ENCODE data around the gene PA2G4. TPM values are rescaled to one million over a fixed set of nuclear protein-coding genes. Genes with fewer than 3 reads are reported as not detected.

Gene PA2G4
- polyA plus RNA-seq, 4 donors, result 63.7 to 156 (median 93.2) TPM

DNA sequence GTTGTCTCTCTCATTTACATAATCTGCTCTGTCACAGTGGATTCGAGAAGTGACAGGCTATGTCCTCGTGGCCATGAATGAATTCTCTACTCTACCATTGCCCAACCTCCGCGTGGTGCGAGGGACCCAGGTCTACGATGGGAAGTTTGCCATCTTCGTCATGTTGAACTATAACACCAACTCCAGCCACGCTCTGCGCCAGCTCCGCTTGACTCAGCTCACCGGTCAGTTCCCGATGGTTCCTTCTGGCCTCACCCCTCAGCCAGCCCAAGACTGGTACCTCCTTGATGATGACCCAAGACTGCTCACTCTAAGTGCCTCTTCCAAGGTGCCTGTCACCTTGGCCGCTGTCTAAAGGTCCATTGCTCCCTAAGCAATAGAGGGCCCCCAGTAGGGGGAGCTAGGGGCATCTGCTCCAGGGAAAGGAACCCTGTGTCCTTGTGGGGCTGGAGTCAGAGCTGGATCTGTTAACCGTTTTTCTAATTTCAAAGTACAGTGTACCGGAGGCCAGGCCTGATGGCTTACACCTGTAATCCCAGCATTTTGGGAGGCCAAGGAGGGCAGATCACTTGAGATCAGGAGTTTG is 19.3 kb upstream of the PA2G4 start:
- Histone ChIP-seq H3K4me1 (ENCODE audit: control insufficient read depth in 3 of 3, insufficient read depth in 2 of 3, low read depth in 1 of 3, low read length in 2 of 3) (peaks cover 0 to 37% (median 2%) of the 10 kb centered on the region in 3 donors), H3K9me3 (ENCODE audit: control insufficient read depth in 2 of 2, insufficient read depth in 1 of 2, low read depth in 1 of 2, low read length in 1 of 2) (no peaks in the 10 kb centered on the region), H3K27ac (ENCODE audit: low read depth in 1 of 3, low read length in 2 of 3) (peak overlapping the region in 1 of 3 donors; percentile 8), H3K4me3 (ENCODE audit: low read depth in 1 of 3, low read length in 3 of 3) (no peak overlapping the region), H3K36me3 (ENCODE audit: control insufficient read depth in 3 of 3, insufficient read depth in 2 of 3, low read depth in 1 of 3, low read length in 3 of 3) (peaks cover 0 to 81% (median 19%) of the 10 kb centered on the region in 3 donors), H3K27me3 (ENCODE audit: control insufficient read depth in 3 of 3, insufficient read depth in 3 of 3, low read length in 3 of 3) (peaks cover 0 to 5% (median 0%) of the 10 kb centered on the region in 3 donors)
- peak; percentile 59 to 75 for DNase-seq
- 81 to 86% (median 82%) methylated on average over 15 of the region's 15 CpGs for WGBS, 3 donors
- no peak for FAIRE-seq

DNA sequence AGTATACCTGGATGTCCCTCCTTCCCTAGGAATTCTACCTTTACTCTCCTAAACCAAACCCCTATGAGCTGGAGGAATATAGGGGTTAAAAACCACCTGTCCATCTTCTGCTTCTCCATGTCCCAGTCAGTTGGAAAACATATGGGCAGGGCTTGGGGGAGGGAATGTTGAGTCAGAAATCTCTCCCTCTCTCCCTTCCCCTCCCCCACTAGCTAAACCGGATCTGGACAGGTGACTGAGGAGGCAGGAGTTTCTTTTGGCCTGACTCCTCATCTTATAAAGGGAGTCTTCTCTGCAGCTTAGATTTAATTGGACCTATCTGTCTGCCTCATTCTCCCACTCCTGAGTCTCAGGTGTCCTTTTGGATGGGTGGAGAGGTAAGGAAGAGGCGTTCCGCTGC is 18.3 kb upstream of the PA2G4 start:
- no peaks in the 10 kb centered on the region for H3K9me3 ChIP-seq (ENCODE audit: control insufficient read depth in 2 of 2, insufficient read depth in 1 of 2, low read depth in 1 of 2, low read length in 1 of 2)
- WGBS, 3 donors, result 61 to 77% (median 70%) methylated on average over 3 of the region's 3 CpGs
- H3K4me3 ChIP-seq (ENCODE audit: low read depth in 1 of 3, low read length in 3 of 3), result no peak overlapping the region
- no peaks in the 10 kb centered on the region for H3K27me3 ChIP-seq (ENCODE audit: control insufficient read depth in 3 of 3, insufficient read depth in 3 of 3, low read length in 3 of 3)
- H3K36me3 ChIP-seq (ENCODE audit: control insufficient read depth in 3 of 3, insufficient read depth in 2 of 3, low read depth in 1 of 3, low read length in 3 of 3), result peaks cover 0 to 86% (median 19%) of the 10 kb centered on the region in 3 donors
- H3K27ac ChIP-seq (ENCODE audit: low read depth in 1 of 3, low read length in 2 of 3), result no peak overlapping the region
- peaks cover 0 to 35% (median 0%) of the 10 kb centered on the region in 3 donors for H3K4me1 ChIP-seq (ENCODE audit: control insufficient read depth in 3 of 3, insufficient read depth in 2 of 3, low read depth in 1 of 3, low read length in 2 of 3)
- FAIRE-seq (no peak), DNase-seq (peak in 1 of 2 donors; percentile 52)

DNA sequence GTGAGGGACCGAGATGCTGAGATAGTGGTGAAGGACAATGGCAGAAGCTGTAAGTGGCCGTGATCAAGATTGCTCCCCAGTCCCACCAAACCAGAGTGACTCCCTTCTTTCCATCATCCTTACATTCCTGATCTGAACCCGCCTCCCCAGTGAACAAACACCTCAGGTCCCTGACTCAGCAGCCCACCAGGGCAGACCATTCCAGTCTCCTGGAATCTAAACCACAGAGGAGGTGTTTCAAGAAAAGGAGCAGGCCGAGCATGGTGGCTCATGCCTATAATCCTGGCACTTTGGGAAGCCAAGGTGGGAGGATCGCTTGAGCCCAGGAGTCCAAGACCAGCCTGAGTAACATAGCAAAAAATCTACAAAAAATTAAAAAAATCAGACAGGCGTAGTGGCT is 17.8 kb upstream of the PA2G4 start:
- peaks cover 0 to 33% (median 0%) of the 10 kb centered on the region in 3 donors for H3K4me1 ChIP-seq (ENCODE audit: control insufficient read depth in 3 of 3, insufficient read depth in 2 of 3, low read depth in 1 of 3, low read length in 2 of 3)
- H3K4me3 ChIP-seq (ENCODE audit: low read depth in 1 of 3, low read length in 3 of 3), result no peak overlapping the region
- DNase-seq (no peak), FAIRE-seq (no peak)
- H3K36me3 ChIP-seq (ENCODE audit: control insufficient read depth in 3 of 3, insufficient read depth in 2 of 3, low read depth in 1 of 3, low read length in 3 of 3), result peaks cover 0 to 85% (median 19%) of the 10 kb centered on the region in 3 donors
- no peaks in the 10 kb centered on the region for H3K9me3 ChIP-seq (ENCODE audit: control insufficient read depth in 2 of 2, insufficient read depth in 1 of 2, low read depth in 1 of 2, low read length in 1 of 2)
- H3K27ac ChIP-seq (ENCODE audit: low read depth in 1 of 3, low read length in 2 of 3), result no peak overlapping the region
- WGBS, 3 donors, result 80 to 84% (median 84%) methylated on average over 6 of the region's 6 CpGs
- H3K27me3 ChIP-seq (ENCODE audit: control insufficient read depth in 3 of 3, insufficient read depth in 3 of 3, low read length in 3 of 3), result no peaks in the 10 kb centered on the region

DNA sequence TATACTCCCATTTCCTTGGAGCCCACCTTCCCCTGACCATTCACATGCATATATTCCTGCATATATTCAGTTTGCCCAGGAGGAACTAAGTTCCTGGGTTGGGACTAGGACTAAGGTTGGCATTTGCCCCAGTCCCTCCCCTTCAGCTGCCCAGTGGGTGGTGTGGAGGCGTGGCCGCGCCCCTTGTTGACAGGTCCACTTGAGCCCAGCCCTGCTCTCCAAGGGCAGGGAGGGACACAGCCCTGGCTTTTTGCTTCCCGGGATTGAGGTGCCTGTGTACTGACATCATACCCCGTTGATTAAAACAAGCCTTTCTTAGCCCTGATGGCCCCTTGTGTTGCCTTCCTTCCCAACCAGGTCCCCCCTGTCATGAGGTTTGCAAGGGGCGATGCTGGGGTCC is 17.1 kb upstream of the PA2G4 start:
- no peaks in the 10 kb centered on the region for H3K27me3 ChIP-seq (ENCODE audit: control insufficient read depth in 3 of 3, insufficient read depth in 3 of 3, low read length in 3 of 3)
- peak in 1 of 2 donors; percentile 79 for DNase-seq
- peaks cover 0 to 31% (median 0%) of the 10 kb centered on the region in 3 donors for H3K4me1 ChIP-seq (ENCODE audit: control insufficient read depth in 3 of 3, insufficient read depth in 2 of 3, low read depth in 1 of 3, low read length in 2 of 3)
- WGBS, 3 donors, result 45 to 74% (median 59%) methylated on average over 6 of the region's 6 CpGs
- H3K9me3 ChIP-seq (ENCODE audit: control insufficient read depth in 2 of 2, insufficient read depth in 1 of 2, low read depth in 1 of 2, low read length in 1 of 2), result no peaks in the 10 kb centered on the region
- H3K27ac ChIP-seq (ENCODE audit: low read depth in 1 of 3, low read length in 2 of 3), result peak overlapping the region in 2 of 3 donors; percentile 28 to 50
- peaks cover 0 to 88% (median 20%) of the 10 kb centered on the region in 3 donors for H3K36me3 ChIP-seq (ENCODE audit: control insufficient read depth in 3 of 3, insufficient read depth in 2 of 3, low read depth in 1 of 3, low read length in 3 of 3)
- FAIRE-seq, result no peak
- no peak overlapping the region for H3K4me3 ChIP-seq (ENCODE audit: low read depth in 1 of 3, low read length in 3 of 3)

GRCh38 chr12:56097738-56098137 is 6.6 kb upstream of the PA2G4 start:
- DNase-seq, result no peak
- Histone ChIP-seq H3K4me3 (ENCODE audit: low read depth in 1 of 3, low read length in 3 of 3) (no peak overlapping the region), H3K36me3 (ENCODE audit: control insufficient read depth in 3 of 3, insufficient read depth in 2 of 3, low read depth in 1 of 3, low read length in 3 of 3) (peaks cover 6 to 87% (median 41%) of the 10 kb centered on the region in 3 donors), H3K4me1 (ENCODE audit: control insufficient read depth in 3 of 3, insufficient read depth in 2 of 3, low read depth in 1 of 3, low read length in 2 of 3) (peaks cover 0 to 2% (median 0%) of the 10 kb centered on the region in 3 donors), H3K9me3 (ENCODE audit: control insufficient read depth in 2 of 2, insufficient read depth in 1 of 2, low read depth in 1 of 2, low read length in 1 of 2) (no peaks in the 10 kb centered on the region), H3K27ac (ENCODE audit: low read depth in 1 of 3, low read length in 2 of 3) (no peak overlapping the region), H3K27me3 (ENCODE audit: control insufficient read depth in 3 of 3, insufficient read depth in 3 of 3, low read length in 3 of 3) (no peaks in the 10 kb centered on the region)
- FAIRE-seq, result no peak
- WGBS, 3 donors, result 85 to 89% (median 89%) methylated on average over 6 of the region's 6 CpGs

DNA sequence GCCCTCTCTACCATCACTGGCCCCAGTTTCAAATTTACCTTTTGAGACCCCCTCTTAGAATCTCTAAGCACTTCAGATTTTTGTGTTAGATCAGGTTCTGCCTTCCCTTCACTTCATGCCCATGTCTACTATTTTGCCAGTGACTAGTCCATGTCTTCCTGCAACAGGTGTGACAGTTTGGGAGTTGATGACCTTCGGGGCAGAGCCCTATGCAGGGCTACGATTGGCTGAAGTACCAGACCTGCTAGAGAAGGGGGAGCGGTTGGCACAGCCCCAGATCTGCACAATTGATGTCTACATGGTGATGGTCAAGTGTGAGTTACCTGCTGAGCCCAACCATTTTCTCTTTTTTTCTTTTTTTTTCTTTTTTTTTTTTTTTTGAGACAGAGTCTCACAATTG is 5.8 kb upstream of the PA2G4 start:
- WGBS, 3 donors, result 76 to 80% (median 76%) methylated on average over 3 of the region's 3 CpGs
- Histone ChIP-seq H3K27ac (ENCODE audit: low read depth in 1 of 3, low read length in 2 of 3) (no peak overlapping the region), H3K4me3 (ENCODE audit: low read depth in 1 of 3, low read length in 3 of 3) (no peak overlapping the region), H3K36me3 (ENCODE audit: control insufficient read depth in 3 of 3, insufficient read depth in 2 of 3, low read depth in 1 of 3, low read length in 3 of 3) (peaks cover 6 to 80% (median 35%) of the 10 kb centered on the region in 3 donors), H3K4me1 (ENCODE audit: control insufficient read depth in 3 of 3, insufficient read depth in 2 of 3, low read depth in 1 of 3, low read length in 2 of 3) (peaks cover 0 to 2% (median 0%) of the 10 kb centered on the region in 3 donors), H3K9me3 (ENCODE audit: control insufficient read depth in 2 of 2, insufficient read depth in 1 of 2, low read depth in 1 of 2, low read length in 1 of 2) (no peaks in the 10 kb centered on the region), H3K27me3 (ENCODE audit: control insufficient read depth in 3 of 3, insufficient read depth in 3 of 3, low read length in 3 of 3) (no peaks in the 10 kb centered on the region)
- no peak for FAIRE-seq
- DNase-seq, result no peak

GRCh38 chr12:56099787-56100186 is 4.6 kb upstream of the PA2G4 start:
- FAIRE-seq (no peak), DNase-seq (peak in 1 of 2 donors; percentile 88)
- Histone ChIP-seq H3K27me3 (ENCODE audit: control insufficient read depth in 3 of 3, insufficient read depth in 3 of 3, low read length in 3 of 3) (no peaks in the 10 kb centered on the region), H3K27ac (ENCODE audit: low read depth in 1 of 3, low read length in 2 of 3) (peak overlapping the region in 2 of 3 donors; percentile 2 to 38), H3K4me1 (ENCODE audit: control insufficient read depth in 3 of 3, insufficient read depth in 2 of 3, low read depth in 1 of 3, low read length in 2 of 3) (peaks cover 0 to 2% (median 0%) of the 10 kb centered on the region in 3 donors), H3K4me3 (ENCODE audit: low read depth in 1 of 3, low read length in 3 of 3) (no peak overlapping the region), H3K36me3 (ENCODE audit: control insufficient read depth in 3 of 3, insufficient read depth in 2 of 3, low read depth in 1 of 3, low read length in 3 of 3) (peaks cover 4 to 68% (median 28%) of the 10 kb centered on the region in 3 donors), H3K9me3 (ENCODE audit: control insufficient read depth in 2 of 2, insufficient read depth in 1 of 2, low read depth in 1 of 2, low read length in 1 of 2) (no peaks in the 10 kb centered on the region)
- 56 to 77% (median 61%) methylated on average over 4 of the region's 4 CpGs for WGBS, 3 donors

- H3K9me3 ChIP-seq (ENCODE audit: control insufficient read depth in 2 of 2, insufficient read depth in 1 of 2, low read depth in 1 of 2, low read length in 1 of 2), result no peaks in the 10 kb centered on the region
- peaks cover 4 to 59% (median 20%) of the 10 kb centered on the region in 3 donors for H3K36me3 ChIP-seq (ENCODE audit: control insufficient read depth in 3 of 3, insufficient read depth in 2 of 3, low read depth in 1 of 3, low read length in 3 of 3)
- no peak for DNase-seq
- no peak overlapping the region for H3K27ac ChIP-seq (ENCODE audit: low read depth in 1 of 3, low read length in 2 of 3)
- no peak for FAIRE-seq
- no peaks in the 10 kb centered on the region for H3K27me3 ChIP-seq (ENCODE audit: control insufficient read depth in 3 of 3, insufficient read depth in 3 of 3, low read length in 3 of 3)
- no peak overlapping the region for H3K4me3 ChIP-seq (ENCODE audit: low read depth in 1 of 3, low read length in 3 of 3)
- H3K4me1 ChIP-seq (ENCODE audit: control insufficient read depth in 3 of 3, insufficient read depth in 2 of 3, low read depth in 1 of 3, low read length in 2 of 3), result peaks cover 0 to 5% (median 3%) of the 10 kb centered on the region in 3 donors
- 78 to 86% (median 84%) methylated on average over 14 of the region's 14 CpGs for WGBS, 3 donors
These were observed 3.3 kb upstream of the PA2G4 start for GRCh38 chr12:56101045-56101444.
